Rectal smooth muscle tissue (tissue), 1 donor: ENCODE results near the gene CDK4.

ENCODE experiments used
- H3K27ac ChIP-seq: one replicate; pipeline ENCODE4 v1.7.0; 2013; ENCODE audit warnings: low read depth, low read length, inconsistent platforms
- H3K27me3 ChIP-seq: one replicate; pipeline ENCODE4 v1.7.0; 2013; ENCODE audit warnings: low read length; ENCODE audit not compliant: control insufficient read depth, insufficient read depth
- H3K36me3 ChIP-seq: one replicate; pipeline ENCODE4 v1.7.0; 2013; ENCODE audit warnings: low read length; ENCODE audit not compliant: control insufficient read depth, insufficient read depth
- H3K4me1 ChIP-seq: one replicate; pipeline ENCODE4 v1.7.0; 2013; ENCODE audit warnings: low read length; ENCODE audit not compliant: control insufficient read depth, insufficient read depth
- H3K4me3 ChIP-seq: one replicate; pipeline ENCODE4 v1.7.0; 2013; ENCODE audit warnings: low read length
- H3K9ac ChIP-seq: one replicate; pipeline ENCODE4 v1.7.0; 2013; ENCODE audit warnings: low read length

The CDK4 gene

DNA sequence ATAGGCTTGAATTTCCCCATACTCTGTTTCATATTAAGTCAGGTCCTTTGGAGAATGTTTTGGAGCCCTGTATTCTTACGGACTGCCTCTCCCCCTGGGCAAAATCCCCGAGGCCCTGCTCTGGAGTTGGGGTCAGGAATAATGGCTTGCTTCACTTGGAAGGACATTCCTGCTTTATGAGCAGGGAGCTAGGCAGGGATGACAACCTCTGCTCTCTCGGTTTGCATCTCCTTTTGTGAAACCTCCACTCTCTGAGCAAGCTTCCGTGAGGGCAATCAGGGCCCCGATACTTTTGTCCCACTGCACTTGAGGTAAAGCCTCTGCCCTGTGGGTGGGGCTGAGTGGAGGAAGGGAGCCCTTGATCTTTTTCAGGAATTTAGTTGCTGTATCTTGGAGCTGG lies 38.9 kb downstream of the CDK4 start:
- Histone ChIP-seq H3K36me3 (peaks cover 26% of the 10 kb centered on the region), H3K4me3 (no peak overlapping the region), H3K27me3 (no peaks in the 10 kb centered on the region), H3K4me1 (no peaks in the 10 kb centered on the region), H3K27ac (no peak overlapping the region), H3K9ac (no peak overlapping the region)

DNA sequence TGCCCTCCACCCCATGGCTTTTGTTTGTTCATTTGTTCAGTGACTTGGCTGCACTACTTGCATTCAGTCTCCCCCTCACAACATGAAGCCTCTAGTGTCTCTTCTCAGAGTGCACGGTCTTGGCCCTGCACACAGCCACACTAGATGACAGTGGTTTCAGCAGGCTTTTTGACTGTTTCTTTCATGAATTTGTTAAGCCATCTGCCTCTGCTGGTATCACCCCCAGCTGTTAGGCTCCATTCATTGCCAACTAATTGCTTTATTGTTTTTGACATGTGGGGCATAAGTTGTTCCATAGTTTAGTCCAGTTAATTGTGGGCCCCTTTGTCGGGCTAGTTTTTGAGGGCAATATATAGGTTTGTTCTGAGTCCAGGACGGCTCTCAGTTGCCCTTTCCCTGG lies 39.4 kb downstream of the CDK4 start:
- Histone ChIP-seq H3K36me3 (peaks cover 21% of the 10 kb centered on the region), H3K4me1 (no peaks in the 10 kb centered on the region), H3K4me3 (no peak overlapping the region), H3K9ac (no peak overlapping the region), H3K27me3 (no peaks in the 10 kb centered on the region), H3K27ac (no peak overlapping the region)

DNA sequence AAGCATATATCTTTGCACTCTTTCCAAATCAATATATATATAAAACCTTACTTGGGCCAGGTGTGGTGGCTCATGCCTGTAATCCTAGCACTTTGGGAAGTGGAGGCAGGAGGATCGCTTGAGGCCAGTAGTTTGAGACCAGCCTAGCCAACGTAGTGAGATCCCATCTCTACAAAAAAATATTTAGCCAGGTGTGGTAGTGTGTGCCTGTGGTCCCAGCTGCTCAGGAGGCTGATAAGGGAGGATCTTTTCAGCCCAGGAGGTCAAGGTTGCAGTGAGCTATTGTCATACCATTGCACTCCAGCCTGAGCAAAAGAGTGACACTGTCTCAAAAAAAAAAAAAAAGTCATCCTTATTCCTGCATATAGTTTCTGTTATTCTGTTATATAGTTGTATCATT lies 43.8 kb downstream of the CDK4 start:
- Histone ChIP-seq H3K27ac (no peak overlapping the region), H3K27me3 (no peaks in the 10 kb centered on the region), H3K36me3 (peaks cover 2% of the 10 kb centered on the region), H3K9ac (no peak overlapping the region), H3K4me1 (no peaks in the 10 kb centered on the region), H3K4me3 (no peak overlapping the region)

DNA sequence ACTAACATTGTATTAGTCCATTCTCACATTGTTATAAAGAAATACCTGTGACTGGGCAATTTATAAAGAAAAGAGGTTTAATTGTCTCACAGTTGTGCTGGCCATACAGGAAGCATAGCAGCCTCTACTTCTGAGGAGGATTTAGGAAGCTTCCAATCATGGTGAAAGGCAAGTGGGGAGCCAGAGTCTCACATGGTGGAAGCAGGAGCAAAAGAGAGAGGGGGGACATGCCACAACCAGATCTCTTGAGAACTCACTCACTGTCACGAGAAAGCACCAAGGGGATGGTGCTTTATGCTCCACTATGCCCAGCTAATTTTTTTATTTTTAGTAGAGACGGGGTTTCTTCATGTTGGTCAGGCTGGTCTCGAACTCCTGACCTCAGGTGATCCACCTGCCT lies 44.9 kb downstream of the CDK4 start:
- H3K9ac ChIP-seq = no peak overlapping the region
- no peak overlapping the region for H3K27ac ChIP-seq
- H3K27me3 ChIP-seq = no peaks in the 10 kb centered on the region
- H3K4me3 ChIP-seq = no peak overlapping the region
- H3K4me1 ChIP-seq = no peaks in the 10 kb centered on the region
- peaks cover 2% of the 10 kb centered on the region for H3K36me3 ChIP-seq

DNA sequence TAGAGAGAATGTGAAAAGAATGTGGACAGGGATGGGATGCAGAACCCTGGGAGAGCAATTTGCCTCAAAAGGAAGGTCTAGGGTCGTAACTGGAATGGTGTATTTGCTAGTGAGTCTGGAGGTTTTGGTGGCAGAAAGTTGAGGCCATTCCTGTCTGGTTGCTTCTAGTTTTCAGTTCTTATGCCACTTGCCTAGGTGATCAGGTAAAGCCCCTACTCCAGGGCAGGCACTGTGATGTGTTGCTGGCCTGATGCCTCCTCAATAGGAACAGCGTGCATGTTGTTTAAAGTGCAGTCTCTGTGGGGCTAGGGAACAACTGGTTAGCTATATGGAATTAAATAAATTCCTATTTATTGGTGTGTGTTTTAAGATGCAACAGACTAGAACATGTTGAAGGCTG lies 51.8 kb downstream of the CDK4 start:
- H3K9ac ChIP-seq = no peak overlapping the region

DNA sequence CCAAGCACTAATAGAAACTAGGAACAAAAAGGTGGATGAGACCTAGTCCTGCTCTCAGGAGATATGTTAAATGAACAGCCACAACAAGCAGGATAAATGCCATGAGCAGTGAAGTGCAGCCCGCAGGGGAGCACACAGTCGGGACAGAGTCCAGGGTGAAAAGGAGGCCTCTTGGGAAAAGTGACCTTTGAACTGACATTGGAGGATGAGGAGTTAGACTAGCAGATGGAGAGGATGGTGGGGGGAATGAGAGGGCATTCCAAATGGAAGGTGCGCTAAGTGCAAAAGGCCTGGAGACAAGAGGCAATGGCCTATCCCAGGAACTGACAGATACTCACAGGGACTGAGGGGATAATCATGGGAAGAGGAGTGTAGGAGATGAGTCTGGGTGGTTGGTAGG lies 53.7 kb downstream of the CDK4 start:
- no peak overlapping the region for H3K9ac ChIP-seq
- peaks cover 18% of the 10 kb centered on the region for H3K36me3 ChIP-seq
- no peaks in the 10 kb centered on the region for H3K27me3 ChIP-seq
- no peak overlapping the region for H3K4me3 ChIP-seq
- H3K4me1 ChIP-seq = peaks cover 9% of the 10 kb centered on the region
- H3K27ac ChIP-seq = no peak overlapping the region

More for the DNA sequence above, 51.8 kb downstream of the CDK4 start:
- no peaks in the 10 kb centered on the region for H3K27me3 ChIP-seq
- H3K36me3 ChIP-seq = peaks cover 15% of the 10 kb centered on the region
- H3K4me3 ChIP-seq = no peak overlapping the region
- H3K27ac ChIP-seq = no peak overlapping the region
- no peaks in the 10 kb centered on the region for H3K4me1 ChIP-seq
